Stimulated activated naive B cell treated with anti-CD40 and anti-IgM and Interleukin-4, amounts not matched to agents 10 μg/mL and 1 μg/mL and 100 μg/mL, for 72 hours (primary cell): ENCODE data around the gene LARP4B.

ENCODE experiments used
- ATAC-seq, 2 donors: fragments of 150-1000 bp; cut with Tn5 transposase; replicated peaks; 2 replicates each; pipeline ENCODE4 v1.10.0; 2021; ENCODE audit warnings: moderate library complexity in 1 of 2
- DNase-seq: peaks from one replicate; pipeline ENCODE4 v3.0.0; 2021
- H3K27ac Mint-ChIP-seq: one replicate; pipeline ENCODE4 v1.8.0; 2022; ENCODE audit warnings: mild to moderate bottlenecking, mixed read lengths
- H3K27me3 Mint-ChIP-seq, 2 donors: one replicate each; pipeline ENCODE4 v1.8.0; 2022; ENCODE audit warnings: mixed read lengths in 2 of 2
- H3K36me3 Mint-ChIP-seq, 2 donors: one replicate each; pipeline ENCODE4 v1.8.0; 2022; ENCODE audit warnings: mixed read lengths in 2 of 2, mild to moderate bottlenecking in 1 of 2
- H3K4me1 Mint-ChIP-seq, 2 donors: one replicate each; pipeline ENCODE4 v1.8.0; 2022; ENCODE audit warnings: mixed read lengths in 2 of 2, mild to moderate bottlenecking in 1 of 2
- H3K4me3 Mint-ChIP-seq, 2 donors: one replicate each; pipeline ENCODE4 v1.8.0; 2022; ENCODE audit warnings: mild to moderate bottlenecking in 2 of 2, mixed read lengths in 2 of 2, moderate library complexity in 1 of 2
- H3K9me3 Mint-ChIP-seq, 2 donors: one replicate each; pipeline ENCODE4 v1.8.0; 2022; ENCODE audit warnings: mixed read lengths in 2 of 2, mild to moderate bottlenecking in 1 of 2

LARP4B gene

GRCh38 chr10:924524-924859 lies 7.0 kb downstream of the LARP4B start:
- DNase-seq (no peak), ATAC-seq (no peak)
- peaks cover 19 to 31% of the 10 kb centered on the region in 2 donors for H3K36me3 Mint-ChIP-seq
- no peaks in the 10 kb centered on the region for H3K9me3 Mint-ChIP-seq
- H3K4me3 Mint-ChIP-seq = no peak overlapping the region
- H3K4me1 Mint-ChIP-seq = peaks cover 24 to 61% of the 10 kb centered on the region in 2 donors
- H3K27ac Mint-ChIP-seq = peak overlapping the region; percentile 44
- no peaks in the 10 kb centered on the region for H3K27me3 Mint-ChIP-seq

GRCh38 chr10:923844-924523 lies 7.5 kb downstream of the LARP4B start:
- no peak overlapping the region for H3K4me3 Mint-ChIP-seq
- H3K9me3 Mint-ChIP-seq = no peaks in the 10 kb centered on the region
- peaks cover 22 to 56% of the 10 kb centered on the region in 2 donors for H3K4me1 Mint-ChIP-seq
- no peaks in the 10 kb centered on the region for H3K27me3 Mint-ChIP-seq
- no peak overlapping the region for H3K27ac Mint-ChIP-seq
- no peak for DNase-seq
- peaks cover 21 to 34% of the 10 kb centered on the region in 2 donors for H3K36me3 Mint-ChIP-seq
- ATAC-seq = no peak

- no peaks in the 10 kb centered on the region for H3K9me3 Mint-ChIP-seq
- DNase-seq (no peak), ATAC-seq (no peak)
- peaks cover 16 to 39% of the 10 kb centered on the region in 2 donors for H3K4me1 Mint-ChIP-seq
- no peaks in the 10 kb centered on the region for H3K27me3 Mint-ChIP-seq
- peaks cover 31 to 40% of the 10 kb centered on the region in 2 donors for H3K36me3 Mint-ChIP-seq
- no peak overlapping the region for H3K4me3 Mint-ChIP-seq
- no peak overlapping the region for H3K27ac Mint-ChIP-seq
Measured at GRCh38 chr10:921471-922414, 9.8 kb downstream of the LARP4B start.

- no peak for ATAC-seq
- Mint-ChIP-seq H3K36me3 (peaks cover 31 to 35% of the 10 kb centered on the region in 2 donors), H3K4me3 (no peak overlapping the region), H3K27me3 (no peaks in the 10 kb centered on the region), H3K4me1 (peaks cover 14 to 33% of the 10 kb centered on the region in 2 donors), H3K27ac (no peak overlapping the region), H3K9me3 (no peaks in the 10 kb centered on the region)
- DNase-seq = no peak
Measured at GRCh38 chr10:920450-920849, 11.1 kb downstream of the LARP4B start.

- DNase-seq = no peak
- ATAC-seq = no peak
- Mint-ChIP-seq H3K27me3 (no peaks in the 10 kb centered on the region), H3K4me1 (peaks cover 11 to 29% of the 10 kb centered on the region in 2 donors), H3K36me3 (peaks cover 29 to 32% of the 10 kb centered on the region in 2 donors), H3K4me3 (no peak overlapping the region), H3K9me3 (no peaks in the 10 kb centered on the region), H3K27ac (no peak overlapping the region)
Measured at GRCh38 chr10:919481-919880, 12.0 kb downstream of the LARP4B start.

- Mint-ChIP-seq H3K4me3 (no peak overlapping the region), H3K27ac (no peak overlapping the region), H3K4me1 (peaks cover 6 to 19% of the 10 kb centered on the region in 2 donors), H3K36me3 (peaks cover 22 to 25% of the 10 kb centered on the region in 2 donors), H3K9me3 (no peaks in the 10 kb centered on the region), H3K27me3 (no peaks in the 10 kb centered on the region)
- no peak for DNase-seq
- ATAC-seq = no peak
Measured at GRCh38 chr10:917999-918398, 13.5 kb downstream of the LARP4B start.

- ATAC-seq = no peak
- Mint-ChIP-seq H3K27me3 (no peaks in the 10 kb centered on the region), H3K36me3 (peaks cover 22 to 25% of the 10 kb centered on the region in 2 donors), H3K27ac (no peak overlapping the region), H3K4me1 (peaks cover 6 to 15% of the 10 kb centered on the region in 2 donors), H3K4me3 (no peak overlapping the region), H3K9me3 (no peaks in the 10 kb centered on the region)
- no peak for DNase-seq
Measured at GRCh38 chr10:917416-917720, 14.1 kb downstream of the LARP4B start.

GRCh38 chr10:916716-917415 lies 14.6 kb downstream of the LARP4B start:
- DNase-seq = no peak
- Mint-ChIP-seq H3K36me3 (peaks cover 20 to 26% of the 10 kb centered on the region in 2 donors), H3K27ac (no peak overlapping the region), H3K4me3 (no peak overlapping the region), H3K27me3 (no peaks in the 10 kb centered on the region), H3K9me3 (no peaks in the 10 kb centered on the region), H3K4me1 (peaks cover 4 to 10% of the 10 kb centered on the region in 2 donors)
- no peak for ATAC-seq

- DNase-seq (no peak), ATAC-seq (no peak)
- Mint-ChIP-seq H3K9me3 (no peaks in the 10 kb centered on the region), H3K36me3 (peaks cover 18 to 55% of the 10 kb centered on the region in 2 donors), H3K27ac (no peak overlapping the region), H3K4me1 (peaks cover 7 to 17% of the 10 kb centered on the region in 2 donors), H3K27me3 (no peaks in the 10 kb centered on the region), H3K4me3 (no peak overlapping the region)
Measured at GRCh38 chr10:909831-910230, 21.7 kb downstream of the LARP4B start.

- H3K27ac Mint-ChIP-seq = peak overlapping the region; percentile 25
- peaks cover 13 to 49% of the 10 kb centered on the region in 2 donors for H3K36me3 Mint-ChIP-seq
- ATAC-seq = no peak
- no peaks in the 10 kb centered on the region for H3K9me3 Mint-ChIP-seq
- peaks cover 5 to 25% of the 10 kb centered on the region in 2 donors for H3K4me1 Mint-ChIP-seq
- DNase-seq = no peak
- no peaks in the 10 kb centered on the region for H3K27me3 Mint-ChIP-seq
- no peak overlapping the region for H3K4me3 Mint-ChIP-seq
Measured at GRCh38 chr10:905972-906371, 25.5 kb downstream of the LARP4B start.

- ATAC-seq (no peak), DNase-seq (no peak)
- no peaks in the 10 kb centered on the region for H3K27me3 Mint-ChIP-seq
- peaks cover 13 to 51% of the 10 kb centered on the region in 2 donors for H3K36me3 Mint-ChIP-seq
- H3K27ac Mint-ChIP-seq = no peak overlapping the region
- no peaks in the 10 kb centered on the region for H3K9me3 Mint-ChIP-seq
- no peak overlapping the region for H3K4me3 Mint-ChIP-seq
- H3K4me1 Mint-ChIP-seq = peaks cover 5 to 25% of the 10 kb centered on the region in 2 donors
Measured at GRCh38 chr10:905503-905902, 26.0 kb downstream of the LARP4B start.

GRCh38 chr10:904403-904802 lies 27.1 kb downstream of the LARP4B start:
- ATAC-seq (no peak), DNase-seq (no peak)
- H3K27me3 Mint-ChIP-seq = no peaks in the 10 kb centered on the region
- no peaks in the 10 kb centered on the region for H3K9me3 Mint-ChIP-seq
- peaks cover 6 to 28% of the 10 kb centered on the region in 2 donors for H3K4me1 Mint-ChIP-seq
- no peak overlapping the region for H3K4me3 Mint-ChIP-seq
- H3K36me3 Mint-ChIP-seq = peaks cover 13 to 47% of the 10 kb centered on the region in 2 donors
- no peak overlapping the region for H3K27ac Mint-ChIP-seq

GRCh38 chr10:898141-898540 lies 33.4 kb downstream of the LARP4B start:
- H3K4me3 Mint-ChIP-seq = no peak overlapping the region
- H3K4me1 Mint-ChIP-seq = peaks cover 22 to 33% of the 10 kb centered on the region in 2 donors
- ATAC-seq (no peak), DNase-seq (no peak)
- H3K27ac Mint-ChIP-seq = no peak overlapping the region
- H3K36me3 Mint-ChIP-seq = peaks cover 5 to 24% of the 10 kb centered on the region in 2 donors
- H3K9me3 Mint-ChIP-seq = no peaks in the 10 kb centered on the region
- no peaks in the 10 kb centered on the region for H3K27me3 Mint-ChIP-seq

GRCh38 chr10:896982-897381 lies 34.5 kb downstream of the LARP4B start:
- Mint-ChIP-seq H3K27me3 (no peaks in the 10 kb centered on the region), H3K27ac (no peak overlapping the region), H3K4me1 (peaks cover 22 to 31% of the 10 kb centered on the region in 2 donors), H3K9me3 (no peaks in the 10 kb centered on the region), H3K36me3 (peaks cover 5 to 21% of the 10 kb centered on the region in 2 donors), H3K4me3 (no peak overlapping the region)
- ATAC-seq (no peak), DNase-seq (no peak)
